ENCODE results near the gene PTPRZ1.

DNA sequence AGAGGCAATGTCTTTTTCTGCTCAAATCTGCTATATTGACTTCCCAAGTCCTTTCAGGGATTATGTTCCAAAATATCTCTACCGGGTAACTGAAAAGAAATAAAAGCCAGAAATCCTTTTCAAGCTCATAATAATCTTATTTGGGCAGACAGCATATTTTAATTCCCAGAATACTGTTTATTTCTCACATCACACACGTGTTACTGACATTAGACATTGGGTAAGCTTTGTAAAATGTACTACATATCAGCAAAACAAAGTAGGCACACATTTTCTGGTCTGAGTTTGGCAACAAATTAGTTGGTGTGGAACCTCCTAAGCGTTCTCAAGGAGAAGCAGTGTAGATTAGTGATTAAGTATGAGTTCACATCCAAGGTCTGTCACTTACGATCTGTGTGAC lies 10.4 kb upstream of the PTPRZ1 start:
- TF ChIP-seq POLR2A (IDR thresholded peaks at IDR 0.05; ENCODE audit: low read length) (no peak), GATA1 (IDR thresholded peaks at IDR 0.05; ENCODE audit: low read depth, low read length) (no peak)

All from erythroblast (primary cell).